HEK293 (cell line): ENCODE measurements around the gene SAPCD1.

Source experiments
- GLIS2 ChIP-seq: fragments of 450-650 bp; formaldehyde crosslinking; IDR thresholded peaks from 2 replicates; pipeline ENCODE4 v1.5.1; 2016; ENCODE audit warnings: missing biosample characterization, missing genetic modification characterization
- KLF7 ChIP-seq: fragments of 450-650 bp; formaldehyde crosslinking; IDR thresholded peaks from 2 replicates; pipeline ENCODE4 v1.5.1; 2016; ENCODE audit warnings: missing biosample characterization, missing genetic modification characterization, borderline replicate concordance
- KLF8 ChIP-seq: fragments of 450-650 bp; formaldehyde crosslinking; IDR thresholded peaks from 2 replicates; pipeline ENCODE4 v1.5.1; 2016; ENCODE audit warnings: missing biosample characterization, missing genetic modification characterization
- SETDB1 ChIP-seq: IDR thresholded peaks from one replicate; pipeline ENCODE4 v1.6.1; 2017; ENCODE audit warnings: mild to moderate bottlenecking, low read length, moderate library complexity, mixed read lengths; ENCODE audit not compliant: insufficient read length
- ZBTB48 ChIP-seq: fragments of 450-650 bp; formaldehyde crosslinking; IDR thresholded peaks from 2 replicates; pipeline ENCODE4 v1.5.1; 2016; ENCODE audit warnings: missing biosample characterization, missing genetic modification characterization
- ZBTB8A ChIP-seq: fragments of 450-650 bp; formaldehyde crosslinking; IDR thresholded peaks from 2 replicates; pipeline ENCODE4 v1.5.1; 2016; ENCODE audit warnings: missing biosample characterization, missing genetic modification characterization
- ZFHX2 ChIP-seq: fragments of 450-650 bp; formaldehyde crosslinking; conservative IDR thresholded peaks from 2 replicates; pipeline ENCODE4 v1.5.1; 2016; ENCODE audit warnings: missing biosample characterization, missing genetic modification characterization
- ZNF121 ChIP-seq: fragments of 450-650 bp; formaldehyde crosslinking; IDR thresholded peaks from 2 replicates; pipeline ENCODE4 v1.5.1; 2016; ENCODE audit warnings: missing biosample characterization, missing genetic modification characterization
- ZNF140 ChIP-seq: fragments of 450-650 bp; formaldehyde crosslinking; IDR thresholded peaks from 2 replicates; pipeline ENCODE4 v1.5.1; 2016; ENCODE audit warnings: missing biosample characterization, missing genetic modification characterization
- ZNF175 ChIP-seq: fragments of 450-650 bp; formaldehyde crosslinking; IDR thresholded peaks from 2 replicates; pipeline ENCODE4 v1.5.1; 2016; ENCODE audit warnings: missing biosample characterization, missing genetic modification characterization
- ZNF19 ChIP-seq: fragments of 450-650 bp; formaldehyde crosslinking; IDR thresholded peaks from 2 replicates; pipeline ENCODE4; 2016; ENCODE audit warnings: missing biosample characterization, missing genetic modification characterization, low read depth
- ZNF2 ChIP-seq: fragments of 450-650 bp; formaldehyde crosslinking; IDR thresholded peaks from 2 replicates; pipeline ENCODE4 v1.5.1; 2016; ENCODE audit warnings: missing biosample characterization, missing genetic modification characterization
- ZNF211 ChIP-seq: fragments of 450-650 bp; formaldehyde crosslinking; IDR thresholded peaks from 2 replicates; pipeline ENCODE4 v1.5.1; 2016; ENCODE audit warnings: low read depth, missing biosample characterization, missing genetic modification characterization
- ZNF221 ChIP-seq: fragments of 450-650 bp; formaldehyde crosslinking; IDR thresholded peaks from 2 replicates; pipeline ENCODE4 v1.5.1; 2017; ENCODE audit warnings: missing biosample characterization, missing genetic modification characterization, borderline replicate concordance
- ZNF266 ChIP-seq: fragments of 450-650 bp; formaldehyde crosslinking; IDR thresholded peaks from 2 replicates; pipeline ENCODE4 v1.5.1; 2016; ENCODE audit warnings: missing biosample characterization, missing genetic modification characterization, low read depth
- ZNF302 ChIP-seq: fragments of 450-650 bp; formaldehyde crosslinking; IDR thresholded peaks from 2 replicates; pipeline ENCODE4 v1.5.1; 2016; ENCODE audit warnings: missing biosample characterization, missing genetic modification characterization, low read depth
- ZNF391 ChIP-seq: fragments of 450-650 bp; formaldehyde crosslinking; IDR thresholded peaks from 2 replicates; pipeline ENCODE4 v1.5.1; 2016; ENCODE audit warnings: low read depth, missing biosample characterization, missing genetic modification characterization, borderline replicate concordance
- ZNF48 ChIP-seq: fragments of 450-650 bp; formaldehyde crosslinking; IDR thresholded peaks from 2 replicates; pipeline ENCODE4 v1.5.1; 2016; ENCODE audit warnings: missing biosample characterization, missing genetic modification characterization
- ZNF510 ChIP-seq: fragments of 450-650 bp; formaldehyde crosslinking; IDR thresholded peaks from 2 replicates; pipeline ENCODE4 v1.5.1; 2018; ENCODE audit warnings: mild to moderate bottlenecking, missing genetic modification characterization, missing biosample characterization; ENCODE audit not compliant: insufficient replicate concordance
- ZNF777 ChIP-seq: fragments of 450-650 bp; formaldehyde crosslinking; IDR thresholded peaks from 2 replicates; pipeline ENCODE4 v1.5.1; 2017; ENCODE audit warnings: missing biosample characterization, missing genetic modification characterization, borderline replicate concordance
- ZSCAN30 ChIP-seq: fragments of 450-650 bp; IDR thresholded peaks from 2 replicates; pipeline ENCODE4 v1.5.1; 2018; ENCODE audit warnings: missing biosample characterization, mild to moderate bottlenecking, missing genetic modification characterization, moderate library complexity
- TF ChIP-seq, protein P1 (sequence below): fragments of 450-650 bp; formaldehyde crosslinking; IDR thresholded peaks from 2 replicates; pipeline ENCODE4 v1.5.1; 2017; ENCODE audit warnings: missing biosample characterization, missing genetic modification characterization
- TF ChIP-seq, protein P2 (sequence below): fragments of 450-650 bp; formaldehyde crosslinking; IDR thresholded peaks from 2 replicates; pipeline ENCODE4 v1.5.1; 2016; ENCODE audit warnings: missing biosample characterization, missing genetic modification characterization
- TF ChIP-seq, protein P3 (sequence below): fragments of 450-650 bp; formaldehyde crosslinking; IDR thresholded peaks from 2 replicates; pipeline ENCODE4 v1.5.1; 2016; ENCODE audit warnings: missing biosample characterization, missing genetic modification characterization
- TF ChIP-seq, protein P4 (sequence below): fragments of 450-650 bp; formaldehyde crosslinking; IDR thresholded peaks from 2 replicates; pipeline ENCODE4 v1.5.1; 2016; ENCODE audit warnings: missing biosample characterization, missing genetic modification characterization
- TF ChIP-seq, protein P5 (sequence below): fragments of 450-650 bp; formaldehyde crosslinking; conservative IDR thresholded peaks from 2 replicates; pipeline ENCODE4 v1.5.1; 2016; ENCODE audit warnings: low read depth, missing biosample characterization, missing genetic modification characterization

Gene SAPCD1

DNA sequence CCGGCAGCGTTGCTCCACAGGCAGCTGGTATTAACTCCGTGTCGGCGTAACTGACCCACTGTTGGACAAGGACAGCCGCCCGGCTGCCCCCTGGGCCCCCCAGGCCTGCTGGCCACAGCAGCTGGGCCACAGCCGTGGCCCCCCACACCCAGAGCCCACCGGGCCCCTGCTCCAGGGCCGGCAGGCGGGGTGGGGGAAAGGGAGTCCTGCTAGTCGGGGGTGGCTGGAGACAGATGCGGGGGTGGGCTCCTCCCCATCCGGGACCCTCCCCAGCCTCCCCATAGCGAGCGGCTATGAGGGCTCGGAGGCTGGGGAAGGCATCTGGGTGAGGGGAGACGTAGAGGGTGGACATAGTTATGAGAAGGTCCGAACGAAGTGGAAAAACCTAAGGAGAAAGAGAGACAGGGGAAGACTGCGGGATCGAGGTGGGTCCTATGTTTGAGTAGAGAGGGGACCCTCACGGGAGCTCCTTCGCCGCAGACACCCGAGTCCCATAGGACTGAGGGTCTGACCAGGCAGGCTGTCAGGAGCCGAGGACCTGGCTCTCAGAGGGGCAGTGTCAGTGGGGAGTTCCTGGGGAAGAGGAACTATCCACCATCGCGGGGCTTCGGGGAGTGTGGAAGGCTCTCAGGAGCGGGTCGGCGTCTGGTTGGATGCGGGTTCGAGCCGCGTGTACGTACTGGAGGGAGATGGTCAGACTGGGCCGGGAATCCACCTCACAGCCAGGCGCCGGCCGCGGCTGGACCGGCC, 32.6 kb downstream of the SAPCD1 start (continued):
- TF ChIP-seq ZNF2 (tag by site-specific recombination) (peak; percentile 39; the same call in 1 of the 2 replicates), KLF7 (no peak), ZNF777 (tag by site-specific recombination) (no peak), ZNF19 (tag by site-specific recombination) (no peak), ZNF302 (tag by site-specific recombination) (no peak), ZBTB48 (tag by site-specific recombination) (peak; percentile 58; the same call in 1 of the 2 replicates), ZNF48 (tag by site-specific recombination) (no peak), ZNF175 (tag by site-specific recombination) (no peak), ZFHX2 (tag by site-specific recombination) (0 out of 2 replicates have a peak, but pooled peaks have one; percentile 7), ZNF121 (tag by site-specific recombination) (no peak), ZNF221 (tag by site-specific recombination) (no peak), GLIS2 (tag by site-specific recombination) (peak; percentile 95), ZNF391 (tag by site-specific recombination) (no peak), ZNF510 (tag by site-specific recombination) (no peak), ZSCAN30 (no peak), KLF8 (tag by site-specific recombination) (peak; percentile 7; the same call in 1 of the 2 replicates), ZNF211 (no peak), ZNF140 (tag by site-specific recombination) (no peak), ZNF266 (tag by site-specific recombination) (no peak), ZBTB8A (tag by site-specific recombination) (no peak), SETDB1 (no peak)
- TF ChIP-seq, protein P1, sequence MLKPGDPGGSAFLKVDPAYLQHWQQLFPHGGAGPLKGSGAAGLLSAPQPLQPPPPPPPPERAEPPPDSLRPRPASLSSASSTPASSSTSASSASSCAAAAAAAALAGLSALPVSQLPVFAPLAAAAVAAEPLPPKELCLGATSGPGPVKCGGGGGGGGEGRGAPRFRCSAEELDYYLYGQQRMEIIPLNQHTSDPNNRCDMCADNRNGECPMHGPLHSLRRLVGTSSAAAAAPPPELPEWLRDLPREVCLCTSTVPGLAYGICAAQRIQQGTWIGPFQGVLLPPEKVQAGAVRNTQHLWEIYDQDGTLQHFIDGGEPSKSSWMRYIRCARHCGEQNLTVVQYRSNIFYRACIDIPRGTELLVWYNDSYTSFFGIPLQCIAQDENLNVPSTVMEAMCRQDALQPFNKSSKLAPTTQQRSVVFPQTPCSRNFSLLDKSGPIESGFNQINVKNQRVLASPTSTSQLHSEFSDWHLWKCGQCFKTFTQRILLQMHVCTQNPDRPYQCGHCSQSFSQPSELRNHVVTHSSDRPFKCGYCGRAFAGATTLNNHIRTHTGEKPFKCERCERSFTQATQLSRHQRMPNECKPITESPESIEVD, result no peak
- TF ChIP-seq, protein P2, sequence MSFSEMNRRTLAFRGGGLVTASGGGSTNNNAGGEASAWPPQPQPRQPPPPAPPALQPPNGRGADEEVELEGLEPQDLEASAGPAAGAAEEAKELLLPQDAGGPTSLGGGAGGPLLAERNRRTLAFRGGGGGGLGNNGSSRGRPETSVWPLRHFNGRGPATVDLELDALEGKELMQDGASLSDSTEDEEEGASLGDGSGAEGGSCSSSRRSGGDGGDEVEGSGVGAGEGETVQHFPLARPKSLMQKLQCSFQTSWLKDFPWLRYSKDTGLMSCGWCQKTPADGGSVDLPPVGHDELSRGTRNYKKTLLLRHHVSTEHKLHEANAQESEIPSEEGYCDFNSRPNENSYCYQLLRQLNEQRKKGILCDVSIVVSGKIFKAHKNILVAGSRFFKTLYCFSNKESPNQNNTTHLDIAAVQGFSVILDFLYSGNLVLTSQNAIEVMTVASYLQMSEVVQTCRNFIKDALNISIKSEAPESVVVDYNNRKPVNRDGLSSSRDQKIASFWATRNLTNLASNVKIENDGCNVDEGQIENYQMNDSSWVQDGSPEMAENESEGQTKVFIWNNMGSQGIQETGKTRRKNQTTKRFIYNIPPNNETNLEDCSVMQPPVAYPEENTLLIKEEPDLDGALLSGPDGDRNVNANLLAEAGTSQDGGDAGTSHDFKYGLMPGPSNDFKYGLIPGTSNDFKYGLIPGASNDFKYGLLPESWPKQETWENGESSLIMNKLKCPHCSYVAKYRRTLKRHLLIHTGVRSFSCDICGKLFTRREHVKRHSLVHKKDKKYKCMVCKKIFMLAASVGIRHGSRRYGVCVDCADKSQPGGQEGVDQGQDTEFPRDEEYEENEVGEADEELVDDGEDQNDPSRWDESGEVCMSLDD (tag by site-specific recombination), result no peak
- TF ChIP-seq, protein P3, sequence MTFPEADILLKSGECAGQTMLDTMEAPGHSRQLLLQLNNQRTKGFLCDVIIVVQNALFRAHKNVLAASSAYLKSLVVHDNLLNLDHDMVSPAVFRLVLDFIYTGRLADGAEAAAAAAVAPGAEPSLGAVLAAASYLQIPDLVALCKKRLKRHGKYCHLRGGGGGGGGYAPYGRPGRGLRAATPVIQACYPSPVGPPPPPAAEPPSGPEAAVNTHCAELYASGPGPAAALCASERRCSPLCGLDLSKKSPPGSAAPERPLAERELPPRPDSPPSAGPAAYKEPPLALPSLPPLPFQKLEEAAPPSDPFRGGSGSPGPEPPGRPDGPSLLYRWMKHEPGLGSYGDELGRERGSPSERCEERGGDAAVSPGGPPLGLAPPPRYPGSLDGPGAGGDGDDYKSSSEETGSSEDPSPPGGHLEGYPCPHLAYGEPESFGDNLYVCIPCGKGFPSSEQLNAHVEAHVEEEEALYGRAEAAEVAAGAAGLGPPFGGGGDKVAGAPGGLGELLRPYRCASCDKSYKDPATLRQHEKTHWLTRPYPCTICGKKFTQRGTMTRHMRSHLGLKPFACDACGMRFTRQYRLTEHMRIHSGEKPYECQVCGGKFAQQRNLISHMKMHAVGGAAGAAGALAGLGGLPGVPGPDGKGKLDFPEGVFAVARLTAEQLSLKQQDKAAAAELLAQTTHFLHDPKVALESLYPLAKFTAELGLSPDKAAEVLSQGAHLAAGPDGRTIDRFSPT (tag by site-specific recombination), result no peak
- TF ChIP-seq, protein P4, sequence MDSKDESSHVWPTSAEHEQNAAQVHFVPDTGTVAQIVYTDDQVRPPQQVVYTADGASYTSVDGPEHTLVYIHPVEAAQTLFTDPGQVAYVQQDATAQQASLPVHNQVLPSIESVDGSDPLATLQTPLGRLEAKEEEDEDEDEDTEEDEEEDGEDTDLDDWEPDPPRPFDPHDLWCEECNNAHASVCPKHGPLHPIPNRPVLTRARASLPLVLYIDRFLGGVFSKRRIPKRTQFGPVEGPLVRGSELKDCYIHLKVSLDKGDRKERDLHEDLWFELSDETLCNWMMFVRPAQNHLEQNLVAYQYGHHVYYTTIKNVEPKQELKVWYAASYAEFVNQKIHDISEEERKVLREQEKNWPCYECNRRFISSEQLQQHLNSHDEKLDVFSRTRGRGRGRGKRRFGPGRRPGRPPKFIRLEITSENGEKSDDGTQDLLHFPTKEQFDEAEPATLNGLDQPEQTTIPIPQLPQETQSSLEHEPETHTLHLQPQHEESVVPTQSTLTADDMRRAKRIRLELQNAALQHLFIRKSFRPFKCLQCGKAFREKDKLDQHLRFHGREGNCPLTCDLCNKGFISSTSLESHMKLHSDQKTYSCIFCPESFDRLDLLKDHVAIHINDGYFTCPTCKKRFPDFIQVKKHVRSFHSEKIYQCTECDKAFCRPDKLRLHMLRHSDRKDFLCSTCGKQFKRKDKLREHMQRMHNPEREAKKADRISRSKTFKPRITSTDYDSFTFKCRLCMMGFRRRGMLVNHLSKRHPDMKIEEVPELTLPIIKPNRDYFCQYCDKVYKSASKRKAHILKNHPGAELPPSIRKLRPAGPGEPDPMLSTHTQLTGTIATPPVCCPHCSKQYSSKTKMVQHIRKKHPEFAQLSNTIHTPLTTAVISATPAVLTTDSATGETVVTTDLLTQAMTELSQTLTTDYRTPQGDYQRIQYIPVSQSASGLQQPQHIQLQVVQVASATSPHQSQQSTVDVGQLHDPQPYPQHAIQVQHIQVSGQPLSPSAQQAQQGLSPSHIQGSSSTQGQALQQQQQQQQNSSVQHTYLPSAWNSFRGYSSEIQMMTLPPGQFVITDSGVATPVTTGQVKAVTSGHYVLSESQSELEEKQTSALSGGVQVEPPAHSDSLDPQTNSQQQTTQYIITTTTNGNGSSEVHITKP, result peak; percentile 80
- TF ChIP-seq, protein P5, sequence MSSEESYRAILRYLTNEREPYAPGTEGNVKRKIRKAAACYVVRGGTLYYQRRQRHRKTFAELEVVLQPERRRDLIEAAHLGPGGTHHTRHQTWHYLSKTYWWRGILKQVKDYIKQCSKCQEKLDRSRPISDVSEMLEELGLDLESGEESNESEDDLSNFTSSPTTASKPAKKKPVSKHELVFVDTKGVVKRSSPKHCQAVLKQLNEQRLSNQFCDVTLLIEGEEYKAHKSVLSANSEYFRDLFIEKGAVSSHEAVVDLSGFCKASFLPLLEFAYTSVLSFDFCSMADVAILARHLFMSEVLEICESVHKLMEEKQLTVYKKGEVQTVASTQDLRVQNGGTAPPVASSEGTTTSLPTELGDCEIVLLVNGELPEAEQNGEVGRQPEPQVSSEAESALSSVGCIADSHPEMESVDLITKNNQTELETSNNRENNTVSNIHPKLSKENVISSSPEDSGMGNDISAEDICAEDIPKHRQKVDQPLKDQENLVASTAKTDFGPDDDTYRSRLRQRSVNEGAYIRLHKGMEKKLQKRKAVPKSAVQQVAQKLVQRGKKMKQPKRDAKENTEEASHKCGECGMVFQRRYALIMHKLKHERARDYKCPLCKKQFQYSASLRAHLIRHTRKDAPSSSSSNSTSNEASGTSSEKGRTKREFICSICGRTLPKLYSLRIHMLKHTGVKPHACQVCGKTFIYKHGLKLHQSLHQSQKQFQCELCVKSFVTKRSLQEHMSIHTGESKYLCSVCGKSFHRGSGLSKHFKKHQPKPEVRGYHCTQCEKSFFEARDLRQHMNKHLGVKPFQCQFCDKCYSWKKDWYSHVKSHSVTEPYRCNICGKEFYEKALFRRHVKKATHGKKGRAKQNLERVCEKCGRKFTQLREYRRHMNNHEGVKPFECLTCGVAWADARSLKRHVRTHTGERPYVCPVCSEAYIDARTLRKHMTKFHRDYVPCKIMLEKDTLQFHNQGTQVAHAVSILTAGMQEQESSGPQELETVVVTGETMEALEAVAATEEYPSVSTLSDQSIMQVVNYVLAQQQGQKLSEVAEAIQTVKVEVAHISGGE (tag by site-specific recombination), result 0 out of 2 replicates have a peak, but pooled peaks have one; percentile 5
